GOT3 (cell line): ENCODE measurements around the gene PABPC1L.

Experiments used
- DNase-seq: peaks from one replicate; lab custom pipeline; 2025; ENCODE audit warnings: mixed read lengths; lab: John Stamatoyannopoulos, UW

Gene PABPC1L

DNA sequence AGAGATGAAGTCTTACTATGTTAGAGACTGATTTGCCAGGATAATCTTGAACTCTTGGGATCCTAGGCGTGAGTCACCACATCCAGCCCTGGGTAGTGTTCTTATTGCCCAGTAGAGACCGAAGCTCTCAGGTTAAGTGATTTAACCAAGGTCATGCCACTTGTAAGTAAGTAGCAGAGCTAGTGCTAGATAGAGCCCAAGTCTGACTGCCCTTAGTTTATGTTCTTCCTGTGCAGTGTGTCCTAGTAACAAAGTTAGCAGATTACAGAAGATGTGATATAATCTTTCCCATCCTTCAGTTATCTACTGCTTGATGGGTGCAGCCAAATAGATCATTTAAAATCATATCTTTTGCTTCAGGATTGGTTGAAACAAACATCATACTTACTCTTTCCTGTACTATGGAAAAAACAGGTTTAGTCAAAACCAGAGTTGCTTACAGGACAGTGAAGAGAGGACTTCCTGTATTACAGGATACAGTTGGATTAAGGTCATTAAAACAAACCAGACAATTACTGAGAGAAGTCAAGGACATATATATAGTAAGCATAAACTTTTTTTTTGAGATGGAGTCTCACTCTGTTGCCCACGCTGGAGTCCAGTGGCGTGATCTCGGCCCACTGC lies 9.5 kb upstream of the PABPC1L start:
- DNase-seq, result no peak

DNA sequence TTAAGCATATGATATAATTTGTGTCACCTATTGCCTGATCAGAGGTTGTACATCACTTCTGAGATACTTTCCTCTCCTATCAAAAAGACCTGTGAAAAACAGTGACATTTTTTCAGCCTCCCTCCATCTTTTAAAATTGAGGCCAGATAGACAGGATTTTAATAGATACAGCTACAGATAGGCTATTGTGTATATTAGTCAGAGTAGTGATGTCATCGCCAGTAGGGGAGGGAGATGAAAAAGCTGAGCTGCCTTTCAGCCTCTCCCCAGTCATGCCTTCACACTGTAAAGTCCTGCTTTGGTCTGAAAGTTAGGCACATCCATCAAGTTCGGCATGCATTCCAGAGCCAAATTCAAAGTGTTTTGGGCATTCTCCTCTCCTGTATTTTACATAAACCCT lies 7.9 kb upstream of the PABPC1L start:
- no peak for DNase-seq

DNA sequence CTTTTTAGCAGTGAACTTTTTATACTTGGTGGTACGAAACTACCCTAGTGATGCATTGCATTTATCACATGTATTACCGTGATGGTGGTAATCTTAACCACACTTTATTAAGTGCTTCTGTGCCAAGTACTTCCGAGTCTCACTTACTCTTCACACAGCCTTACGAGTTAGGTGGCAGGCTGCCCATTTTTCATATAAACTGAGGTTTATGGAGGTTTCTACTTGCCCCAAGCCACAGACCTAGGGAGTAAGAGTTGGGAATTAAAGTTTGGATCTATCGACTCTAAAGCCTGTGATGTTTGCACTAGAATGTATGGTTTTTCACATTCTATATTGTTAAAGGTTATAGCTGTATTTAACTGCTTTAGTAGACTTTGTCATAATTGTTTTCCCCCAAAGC lies 5.5 kb upstream of the PABPC1L start:
- no peak for DNase-seq

DNA sequence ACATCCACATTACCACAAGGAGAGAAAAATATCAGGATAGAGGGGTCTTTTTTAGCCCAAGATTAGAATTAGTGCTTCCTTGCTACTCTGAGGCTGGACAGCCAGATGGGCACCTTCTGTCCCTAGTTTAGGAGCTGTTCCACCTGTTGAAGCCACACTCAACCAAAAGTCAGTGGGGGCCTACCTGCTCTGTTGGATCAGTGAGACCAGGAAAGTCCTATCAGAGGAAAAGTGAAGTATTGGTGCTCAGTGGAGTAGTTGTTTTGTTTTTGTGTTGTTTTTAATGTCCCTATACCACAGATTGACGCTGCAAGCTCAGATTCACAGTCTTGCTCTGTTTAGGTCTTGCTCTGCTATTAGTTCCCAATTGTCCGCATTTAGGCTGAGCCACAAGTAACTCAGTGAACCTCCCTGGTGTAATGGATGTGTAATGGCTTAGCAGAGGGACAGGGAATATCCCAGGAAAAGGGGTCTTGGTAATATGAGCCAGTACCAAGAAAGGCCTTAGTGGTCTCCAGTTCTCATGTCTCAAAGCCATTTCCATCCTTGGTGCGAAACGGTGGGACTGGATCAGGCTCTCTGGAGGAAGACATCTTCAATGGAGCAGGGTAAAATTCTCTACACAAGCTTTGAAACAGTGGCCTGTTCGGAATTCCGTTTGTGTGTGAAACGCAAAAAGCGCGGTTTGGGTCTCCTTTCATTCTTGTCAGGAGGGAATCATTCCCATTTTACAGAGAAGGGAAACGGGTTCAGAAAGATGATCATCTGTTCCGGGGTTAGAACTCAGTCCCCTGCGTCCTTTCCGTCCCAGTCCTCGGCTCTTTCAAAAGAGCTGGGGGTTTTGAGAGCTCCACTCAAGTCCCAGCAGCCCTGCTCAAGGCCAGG lies 631 bp upstream of the PABPC1L start:
- no peak for DNase-seq

DNA sequence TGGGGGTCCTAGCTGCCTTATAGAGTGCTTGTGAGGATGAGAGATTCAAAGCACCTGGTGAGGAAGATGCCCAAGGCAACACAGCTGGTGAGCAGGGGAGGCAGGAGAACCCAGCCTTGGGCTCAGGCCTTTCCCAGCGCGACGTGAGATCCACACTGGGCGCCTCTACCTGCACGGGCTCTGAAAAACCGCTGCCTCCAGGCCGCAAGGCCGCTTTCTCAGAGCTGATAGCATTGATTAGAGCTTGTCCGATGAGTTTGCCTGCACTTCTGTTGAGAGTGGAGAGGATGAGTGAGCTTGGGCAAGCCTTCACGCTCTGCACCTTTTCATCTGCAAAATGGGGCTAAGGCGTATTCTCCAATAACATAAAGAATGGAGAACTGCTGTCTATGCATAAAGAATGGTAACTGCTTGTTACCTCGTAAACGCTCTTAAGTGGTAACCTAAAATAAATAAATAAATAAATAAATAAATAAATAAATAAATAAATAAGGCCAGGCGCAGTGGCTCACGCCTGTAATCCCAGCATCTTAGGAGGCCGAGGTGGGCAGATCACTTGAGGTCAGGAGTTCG lies 916 bp downstream of the PABPC1L start:
- no peak for DNase-seq

DNA sequence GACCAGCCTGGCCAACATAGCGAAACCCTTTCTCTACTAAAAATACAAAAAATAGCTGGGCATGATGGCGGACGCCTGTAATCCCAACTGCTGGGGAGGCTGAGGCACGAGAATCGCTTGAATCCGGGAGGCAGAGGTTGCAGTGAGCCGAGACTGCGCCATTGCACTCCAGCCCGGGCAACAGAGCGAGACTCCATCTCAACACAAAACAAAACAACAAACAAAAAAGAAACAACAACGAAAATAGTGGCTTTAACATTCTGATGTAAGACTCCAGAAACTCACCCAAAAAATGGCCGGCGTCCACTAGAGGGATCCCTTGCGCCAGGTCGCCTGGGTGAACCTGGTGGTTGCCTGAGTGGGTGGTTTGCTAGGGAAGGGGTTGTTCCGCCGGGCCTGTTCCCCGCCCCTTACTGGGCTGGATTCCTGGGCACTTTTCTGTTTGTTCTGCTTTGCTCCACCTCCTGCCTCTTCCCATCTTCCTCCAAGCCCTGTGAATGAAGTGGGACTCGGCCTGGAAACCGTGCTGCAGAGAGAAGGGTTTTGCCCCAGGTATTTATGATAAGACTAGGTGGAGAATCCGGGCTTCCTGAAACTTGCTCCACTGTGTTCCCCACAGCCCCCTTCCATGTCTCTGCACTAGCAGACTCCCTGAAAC lies 1.5 kb downstream of the PABPC1L start:
- no peak for DNase-seq

DNA sequence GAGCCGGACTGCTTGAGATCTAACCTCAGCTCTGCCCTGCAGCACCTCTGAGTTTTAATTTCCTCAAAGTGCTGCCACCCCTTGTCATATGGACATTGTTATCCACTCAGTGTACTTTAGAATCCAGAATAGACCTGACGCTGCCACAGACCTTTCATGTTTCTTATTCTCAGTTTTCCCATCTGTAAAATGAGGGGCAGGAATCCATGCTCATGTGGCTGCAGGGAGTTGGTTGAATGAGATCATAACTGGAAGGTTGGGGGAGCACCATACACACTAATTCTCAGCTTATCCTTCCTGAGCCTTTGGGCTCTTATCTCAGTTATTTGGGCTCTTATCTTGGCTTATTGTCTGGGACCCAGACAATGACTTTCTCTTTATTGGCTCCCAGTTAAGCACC lies 2.3 kb downstream of the PABPC1L start:
- DNase-seq, result no peak

DNA sequence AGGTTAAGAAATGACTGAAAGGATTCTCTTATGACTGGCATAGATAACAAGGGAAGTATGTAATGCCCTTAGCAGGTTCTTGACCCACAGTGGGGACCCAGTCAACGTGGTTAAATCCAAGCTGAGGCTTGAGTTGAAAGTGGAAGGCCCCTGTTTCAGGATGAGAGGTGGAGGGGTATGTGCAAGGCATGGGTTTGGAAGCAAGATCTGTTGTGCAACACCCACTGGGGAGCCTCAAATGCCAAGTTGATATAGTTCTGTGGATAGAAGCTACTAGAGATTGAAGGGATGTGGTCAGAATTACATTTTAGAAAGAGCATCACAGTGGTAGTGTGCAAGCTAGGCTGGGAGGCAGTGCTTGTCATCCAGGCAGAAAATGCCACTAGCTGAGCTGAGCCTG lies 5.1 kb downstream of the PABPC1L start:
- no peak for DNase-seq

DNA sequence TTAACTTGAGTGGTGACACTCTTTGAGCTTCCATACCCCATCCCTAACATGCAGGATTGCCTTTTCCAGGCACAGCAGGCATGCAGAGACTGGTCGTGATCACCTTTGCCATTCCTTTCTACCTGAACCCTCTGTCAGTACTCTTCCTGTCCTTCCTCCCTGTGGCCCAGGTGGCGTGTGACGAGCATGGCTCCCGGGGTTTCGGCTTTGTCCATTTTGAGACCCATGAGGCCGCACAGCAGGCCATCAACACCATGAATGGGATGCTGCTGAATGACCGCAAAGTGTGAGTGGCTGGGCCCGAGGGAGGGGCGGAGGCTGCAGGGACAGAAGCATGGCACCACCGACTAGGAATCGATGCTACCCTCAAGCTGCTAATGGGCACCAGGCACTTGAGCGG lies 6.7 kb downstream of the PABPC1L start:
- no peak for DNase-seq

DNA sequence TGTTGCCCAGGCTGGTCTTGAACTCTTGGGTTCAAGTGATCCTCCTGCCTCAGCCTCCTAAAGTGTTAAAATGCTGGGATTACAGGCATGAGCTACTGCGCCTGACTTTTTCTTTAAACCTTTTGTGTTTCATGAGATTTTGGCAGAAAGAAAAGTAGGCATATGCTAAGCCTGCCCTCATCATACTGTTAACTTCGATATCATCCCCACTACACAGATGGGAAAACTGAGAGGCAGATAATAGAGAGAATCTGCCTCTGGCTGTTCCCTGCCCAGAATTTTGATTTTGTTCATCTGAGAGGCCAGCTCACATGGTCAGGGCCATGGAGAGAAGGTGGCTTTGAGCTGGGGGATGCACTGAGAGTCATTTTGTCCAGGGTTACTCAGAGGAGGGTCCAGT lies 7.5 kb downstream of the PABPC1L start:
- no peak for DNase-seq

DNA sequence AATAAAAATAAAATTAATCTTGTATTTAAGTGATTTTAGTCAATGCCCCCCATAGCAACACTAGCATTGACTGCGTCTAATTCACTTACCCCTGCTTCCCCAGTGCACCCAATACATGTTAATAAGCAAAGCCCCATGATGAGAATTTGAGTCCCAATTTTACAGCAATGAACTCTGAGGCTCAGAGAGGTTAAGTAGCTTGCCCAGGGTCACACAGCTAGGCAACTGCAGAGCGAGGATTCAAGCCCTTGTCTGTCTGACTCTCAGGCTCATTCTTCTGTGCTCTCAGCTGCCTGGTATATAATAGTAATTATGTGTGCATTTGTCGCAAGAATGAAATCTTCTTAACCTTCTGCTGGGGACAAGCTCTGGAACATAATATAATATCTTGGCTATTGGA lies 8.5 kb downstream of the PABPC1L start:
- DNase-seq, result no peak

DNA sequence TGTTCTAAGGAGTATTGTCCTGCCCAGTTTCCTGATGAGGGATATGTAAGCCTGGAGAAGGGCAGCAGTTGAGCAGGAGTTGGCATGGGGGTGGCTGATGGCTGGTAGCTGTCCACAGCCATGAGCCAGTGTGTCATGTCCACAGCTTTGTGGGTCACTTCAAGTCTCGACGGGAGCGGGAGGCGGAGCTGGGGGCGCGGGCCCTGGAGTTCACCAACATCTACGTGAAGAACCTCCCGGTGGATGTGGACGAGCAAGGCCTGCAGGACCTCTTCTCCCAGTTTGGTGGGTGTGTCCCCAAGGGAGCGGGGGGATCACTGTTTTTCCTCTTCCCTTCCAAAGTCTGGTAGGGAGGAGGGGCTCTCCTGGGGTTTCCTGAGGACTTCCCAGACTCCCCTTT lies 8.9 kb downstream of the PABPC1L start:
- DNase-seq, result no peak

DNA sequence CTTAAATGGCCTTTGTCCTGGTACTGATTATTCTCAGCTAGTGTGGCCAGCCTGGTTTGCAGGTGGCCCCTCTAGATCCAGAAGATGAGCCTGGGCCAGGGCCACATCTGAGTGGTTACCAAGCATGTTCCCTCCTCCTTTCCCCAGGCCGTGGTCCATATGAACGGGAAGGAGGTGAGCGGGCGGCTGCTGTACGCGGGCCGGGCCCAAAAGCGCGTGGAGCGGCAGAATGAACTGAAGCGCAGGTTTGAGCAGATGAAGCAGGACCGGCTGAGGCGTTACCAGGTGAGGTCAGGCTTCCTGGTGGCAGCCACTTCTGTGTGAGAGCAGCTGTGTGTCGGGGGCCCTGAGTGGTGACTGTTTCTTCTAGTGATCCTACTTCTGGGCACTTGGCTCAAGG lies 11.6 kb downstream of the PABPC1L start:
- no peak for DNase-seq

DNA sequence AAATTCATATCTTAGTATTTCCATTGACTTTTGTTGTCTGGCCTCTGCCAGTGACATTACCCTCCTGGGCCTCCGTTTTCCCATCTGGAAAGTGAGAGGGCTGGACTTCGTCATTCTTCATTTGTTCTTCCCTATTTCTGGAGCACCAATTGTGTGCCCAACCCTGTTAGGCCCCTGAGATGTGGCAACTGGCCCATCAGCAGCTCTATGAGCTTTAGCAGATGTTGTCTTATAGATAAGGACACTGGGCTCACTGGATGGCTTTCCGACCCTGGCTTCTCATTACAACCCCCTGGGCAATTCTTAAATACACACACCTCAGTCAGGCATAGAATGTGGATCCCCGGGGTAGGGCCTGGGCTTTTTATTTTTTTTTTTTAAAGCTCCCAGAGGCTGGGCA lies 14.7 kb downstream of the PABPC1L start:
- DNase-seq, result no peak

DNA sequence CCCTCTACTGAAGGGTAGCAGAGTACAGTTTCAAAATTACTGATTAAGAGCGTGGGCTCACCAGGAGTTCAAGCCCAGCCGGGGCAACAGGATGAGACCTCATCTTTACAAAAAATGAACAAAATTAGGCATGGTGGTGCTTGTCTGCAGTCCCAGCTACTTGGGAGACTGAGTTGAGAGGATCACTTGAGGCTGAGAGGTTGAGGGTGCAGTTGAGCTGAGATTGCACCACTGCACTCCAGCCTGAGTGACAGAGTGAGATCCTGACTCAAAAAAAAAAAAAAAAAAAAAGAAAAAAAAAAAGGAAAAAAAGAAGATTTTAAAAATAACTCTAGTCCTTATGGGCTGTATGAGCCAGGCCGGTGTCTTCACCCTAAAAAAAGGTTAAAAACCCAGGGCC lies 18.7 kb downstream of the PABPC1L start:
- no peak for DNase-seq

DNA sequence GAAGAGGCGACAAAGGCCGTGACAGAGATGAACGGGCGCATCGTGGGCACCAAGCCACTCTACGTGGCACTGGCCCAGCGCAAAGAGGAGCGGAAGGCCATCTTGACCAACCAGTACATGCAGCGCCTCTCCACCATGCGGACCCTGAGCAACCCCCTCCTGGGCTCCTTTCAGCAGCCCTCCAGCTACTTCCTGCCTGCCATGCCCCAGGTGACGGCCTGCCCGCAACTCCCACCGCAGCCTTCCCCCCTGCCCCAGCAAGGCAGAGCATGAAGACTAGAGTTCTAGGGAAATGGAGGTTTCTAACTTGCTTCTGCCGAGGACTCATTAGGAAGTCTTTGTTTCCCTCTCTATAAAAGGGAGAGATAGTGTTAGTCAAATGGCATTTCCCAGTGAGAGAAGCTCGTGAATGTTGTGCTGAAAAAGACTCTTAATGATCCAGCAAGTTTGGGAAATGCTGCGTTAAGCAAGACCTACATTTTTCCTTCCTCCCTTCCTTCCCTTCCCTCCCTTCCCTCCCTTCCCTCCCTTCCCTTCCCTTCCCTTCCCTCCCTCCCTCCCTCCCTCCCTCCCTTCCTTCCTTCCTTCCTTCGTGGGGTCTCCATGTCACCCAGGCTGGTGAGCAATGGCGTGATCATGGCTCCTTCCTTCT lies 20.8 kb downstream of the PABPC1L start:
- DNase-seq, result no peak

DNA sequence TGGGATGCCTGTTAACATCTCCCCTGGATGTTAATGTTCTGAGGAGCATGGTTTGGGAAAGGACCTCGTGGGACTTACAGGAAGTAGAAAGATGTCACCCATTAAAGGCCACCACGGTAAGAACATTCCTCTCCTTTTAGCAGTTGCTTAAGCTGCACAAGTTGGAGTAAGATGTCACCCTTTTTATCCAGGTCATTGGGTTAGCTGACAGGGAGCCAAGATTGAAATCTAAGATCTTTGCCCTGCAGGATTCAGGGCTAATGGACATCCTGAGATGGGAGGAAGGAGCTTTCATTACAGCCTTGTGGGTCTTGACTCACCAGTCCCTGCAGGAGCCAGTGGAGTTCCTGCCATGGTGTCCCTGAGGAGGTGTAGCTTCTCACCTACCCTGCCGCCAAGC lies 22.1 kb downstream of the PABPC1L start:
- no peak for DNase-seq

DNA sequence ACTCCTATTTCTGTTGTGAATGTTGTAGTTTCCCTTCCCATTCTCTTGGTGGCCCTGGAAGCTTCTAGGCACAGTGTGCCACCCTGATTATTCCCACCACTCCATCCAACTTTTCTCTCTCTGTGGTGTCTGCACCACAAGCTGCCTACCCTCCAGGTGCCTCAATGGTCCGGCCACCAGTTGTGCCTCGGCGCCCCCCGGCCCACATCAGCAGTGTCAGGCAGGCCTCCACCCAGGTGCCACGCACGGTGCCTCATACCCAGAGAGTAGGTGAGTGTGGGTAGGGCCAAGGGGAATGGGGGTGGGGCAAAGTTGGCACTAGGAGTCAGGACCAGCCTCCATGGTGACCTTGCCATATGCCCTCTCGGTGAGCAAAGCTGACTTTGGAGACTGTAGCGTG lies 23.1 kb downstream of the PABPC1L start:
- DNase-seq, result no peak

DNA sequence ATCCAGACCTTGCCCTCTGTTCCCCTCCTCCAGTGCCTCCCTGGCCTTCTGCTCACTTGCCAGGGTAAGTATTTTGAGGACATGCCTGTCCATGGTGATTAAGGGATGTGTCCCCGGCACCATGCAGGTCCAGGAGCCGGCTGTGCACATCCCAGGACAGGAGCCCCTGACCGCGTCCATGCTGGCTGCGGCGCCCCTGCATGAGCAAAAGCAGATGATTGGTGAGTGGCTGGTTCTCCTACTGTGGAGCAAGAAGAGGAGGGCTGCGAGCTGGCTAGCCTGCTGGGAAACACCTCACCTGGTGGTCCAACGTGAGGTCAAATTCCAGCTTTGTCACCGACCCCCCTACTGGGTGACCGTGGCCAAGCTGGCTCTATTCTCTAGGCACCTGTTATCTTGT lies 26.6 kb downstream of the PABPC1L start:
- DNase-seq, result no peak

DNA sequence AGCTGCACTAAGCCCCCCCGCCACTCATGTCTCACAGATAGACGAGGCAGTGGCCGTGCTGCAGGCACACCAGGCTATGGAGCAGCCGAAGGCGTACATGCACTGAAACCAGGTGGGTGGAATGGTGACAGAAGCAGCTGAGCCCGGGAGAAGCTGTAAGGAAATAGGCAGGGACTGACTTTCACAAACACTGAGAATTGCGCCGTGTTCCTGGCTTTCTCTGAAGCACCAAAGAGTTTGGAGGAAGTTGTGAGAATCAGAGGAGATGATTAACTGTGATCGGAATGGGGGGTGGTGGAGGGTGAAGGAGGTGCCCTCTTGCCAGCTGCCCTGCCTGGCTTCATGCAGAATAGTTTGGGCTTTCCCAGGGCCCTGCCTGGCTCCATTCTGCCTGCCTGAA lies 28.8 kb downstream of the PABPC1L start:
- DNase-seq, result no peak

DNA sequence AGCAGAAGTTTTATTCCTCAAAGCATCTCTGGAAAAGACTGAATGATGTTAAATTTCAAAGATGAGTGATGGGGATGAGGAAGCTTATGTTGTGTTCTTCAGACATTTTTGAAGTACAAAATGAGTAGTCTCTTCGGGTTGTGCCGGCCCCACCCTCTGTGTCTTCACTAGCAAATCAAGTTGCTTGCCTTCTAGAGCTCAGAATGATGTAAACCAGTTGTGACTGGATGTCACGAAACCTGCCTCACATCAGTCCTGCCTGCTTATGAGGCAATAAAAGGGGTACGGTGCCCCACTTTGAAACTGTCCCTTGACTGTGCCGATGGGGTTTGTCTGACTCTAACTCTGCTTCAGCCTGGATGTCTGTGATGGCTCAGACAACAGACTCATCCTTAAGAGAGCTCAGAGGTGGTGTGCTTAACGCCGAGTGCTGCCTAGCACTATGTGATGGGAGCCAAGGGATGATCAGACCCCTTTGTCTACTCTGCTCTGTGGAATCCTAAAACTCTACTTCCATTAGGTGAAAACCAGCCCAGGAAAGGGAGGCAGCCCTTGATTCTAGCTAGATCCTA lies 31.3 kb downstream of the PABPC1L start:
- no peak for DNase-seq
